Lung (tissue), 12 donors: ENCODE data around the gene NPW. TPM values are rescaled to one million over a fixed set of nuclear protein-coding genes. Genes with fewer than 3 reads are reported as not detected.
A peak's percentile ranks its signal among the peaks of the same experiment; 100 is the strongest.

Experiments used
- ATAC-seq: fragments of 200-7000 bp; cut with Tn5 transposase; one replicate; pipeline ENCODE4 v1.9.1; 2020; ENCODE audit warnings: moderate number of reproducible peaks; ENCODE audit not compliant: insufficient read depth, low FRiP score
- DNase-seq, 3 donors: peaks; one replicate each; pipeline ENCODE4 v3.0.0-alpha.2; 2013 to 2017
- H3K27ac ChIP-seq, 2 donors: one replicate each; pipeline ENCODE4 v1.5.1; 2013; ENCODE audit warnings: mild to moderate bottlenecking in 2 of 2, moderate library complexity in 2 of 2, control low read depth in 1 of 2, inconsistent platforms in 1 of 2, low read depth in 1 of 2, low read length in 1 of 2
- H3K27me3 ChIP-seq, 3 donors: one replicate each; pipeline ENCODE4 v1.5.1; 2013; ENCODE audit warnings: low read length in 2 of 3; ENCODE audit not compliant: control insufficient read depth in 3 of 3, insufficient read depth in 3 of 3
- H3K36me3 ChIP-seq, 4 donors: one replicate each; pipeline ENCODE4 v1.5.1; 2013; ENCODE audit warnings: low read length in 4 of 4, mild to moderate bottlenecking in 1 of 4, moderate library complexity in 1 of 4; ENCODE audit not compliant: control insufficient read depth in 4 of 4, insufficient read depth in 4 of 4
- H3K4me1 ChIP-seq, 5 donors: one replicate each; pipeline ENCODE4 v1.5.1; 2013; ENCODE audit warnings: low read length in 5 of 5, mild to moderate bottlenecking in 2 of 5, moderate library complexity in 1 of 5; ENCODE audit not compliant: control insufficient read depth in 5 of 5, insufficient read depth in 5 of 5
- H3K4me3 ChIP-seq: one replicate; pipeline ENCODE4 v1.5.1; 2013; ENCODE audit warnings: mild to moderate bottlenecking, control low read depth, moderate library complexity
- H3K9ac ChIP-seq, 2 donors: one replicate each; pipeline ENCODE4 v1.5.1; 2013; ENCODE audit warnings: low read length in 2 of 2, control low read depth in 1 of 2; ENCODE audit not compliant: insufficient read depth in 1 of 2
- H3K9me3 ChIP-seq, 4 donors: one replicate each; pipeline ENCODE4 v1.5.1; 2013; ENCODE audit warnings: low read length in 3 of 4, mild to moderate bottlenecking in 1 of 4, moderate library complexity in 1 of 4; ENCODE audit not compliant: control insufficient read depth in 4 of 4, insufficient read depth in 3 of 4
- CTCF ChIP-seq: IDR thresholded peaks from 2 replicates; pipeline ENCODE4 v1.5.1; 2012; ENCODE audit warnings: mild to moderate bottlenecking; ENCODE audit errors: control extremely low read depth, extremely low read depth
- WGBS, 2 donors: extraction: QIAGEN DNeasy Blood & Tissue Kit; methylation state at CpG; one replicate each; pipeline ENCODE4 v1.1.7; 2013; 5-methylcytosine and 5-hydroxymethylcytosine counted together
- polyA plus RNA-seq, 2 donors: library from polyadenylated mRNA; stranded (reverse); fragments of 200-250 nt; gene quantifications; one replicate each; pipeline ENCODE4 v1.2.1, GENCODE V29; 2013
- total RNA-seq, 2 donors: library from RNA; depleted of rRNA in 1 of 2; stranded (reverse); fragments of >200 nt in 1 of 2; gene quantifications; one replicate each; pipeline ENCODE4 v1.2.1, GENCODE V29; 2014 to 2021
- donor health status: control.
- donor health status: control.
- donor health status: Bipolar disorder and iron deficiency.
- donor health status: healthy.
- donor health status: DM: yes; HTN: yes; CAD: no.

The NPW gene
- total and polyA plus RNA-seq, 4 donors: 0.12 to 1.3 (median 0.53) TPM

GRCh38 chr16:2054543-2055245, 35.1 kb downstream of the NPW start:
- peaks cover 0 to 58% (median 23%) of the 10 kb centered on the region in 4 donors for H3K36me3 ChIP-seq
- no peak overlapping the region for H3K4me3 ChIP-seq
- H3K9ac ChIP-seq: no peak overlapping the region
- no peak overlapping the region for H3K27ac ChIP-seq
- H3K4me1 ChIP-seq: no peaks in the 10 kb centered on the region
- no peak for ATAC-seq
- TF ChIP-seq CTCF: no peak
- no peak for DNase-seq
- WGBS, 2 donors: 88 to 91% methylated on average over 29 of the region's 29 CpGs
- no peaks in the 10 kb centered on the region for H3K9me3 ChIP-seq
- H3K27me3 ChIP-seq: no peaks in the 10 kb centered on the region

GRCh38 chr16:2056077-2056476, 36.5 kb downstream of the NPW start:
- Histone ChIP-seq H3K27me3 (no peaks in the 10 kb centered on the region), H3K4me1 (no peaks in the 10 kb centered on the region), H3K4me3 (no peak overlapping the region), H3K9ac (no peak overlapping the region), H3K36me3 (peaks cover 0 to 68% (median 31%) of the 10 kb centered on the region in 4 donors), H3K9me3 (no peaks in the 10 kb centered on the region), H3K27ac (no peak overlapping the region)
- DNase-seq: no peak
- ATAC-seq: peak; percentile 12
- 58 to 72% methylated on average over 15 of the region's 15 CpGs for WGBS, 2 donors
- TF ChIP-seq CTCF: peak; percentile 13

- TF ChIP-seq CTCF: no peak
- Histone ChIP-seq H3K9ac (no peak overlapping the region), H3K4me3 (no peak overlapping the region), H3K27ac (no peak overlapping the region), H3K9me3 (no peaks in the 10 kb centered on the region), H3K4me1 (no peaks in the 10 kb centered on the region), H3K27me3 (no peaks in the 10 kb centered on the region), H3K36me3 (peaks cover 0 to 67% (median 28%) of the 10 kb centered on the region in 4 donors)
- ATAC-seq (no peak), DNase-seq (no peak)
- WGBS, 2 donors: 93 to 95% methylated on average over 19 of the region's 19 CpGs
Measured at GRCh38 chr16:2056681-2057407, 37.3 kb downstream of the NPW start.
